Keratinocyte (primary cell): Measurements from ENCODE around the gene NEURL4. TPM values are rescaled to one million over a fixed set of nuclear protein-coding genes. Genes with fewer than 3 reads are reported as not detected.

Source experiments
- DNase-seq: peaks from one replicate; pipeline ENCODE4 v3.0.0-alpha.2; 2011; ENCODE audit warnings: low read depth, missing footprints, low spot score
- FAIRE-seq: peaks from 2 replicates; lab custom pipeline; 2011; peaks lifted over from hg19 to GRCh38; lab: Jason Lieb, UNC
- H2AFZ ChIP-seq: 2 replicates; pipeline ENCODE4 v1.6.0; 2012; ENCODE audit warnings: low read length, control low read depth, inconsistent platforms; ENCODE audit not compliant: control insufficient read depth
- H3K27ac ChIP-seq: 2 replicates; pipeline ENCODE4 v1.5.1; 2011; ENCODE audit warnings: low read length; ENCODE audit not compliant: control insufficient read depth, insufficient read depth
- H3K27me3 ChIP-seq: 3 replicates; pipeline ENCODE4 v1.6.0; 2011; ENCODE audit warnings: low read length; ENCODE audit not compliant: control insufficient read depth, insufficient read depth; ENCODE audit errors: extremely low read depth
- H3K36me3 ChIP-seq, 2 experiments: 2 replicates in 1 of 2; 3 replicates in 1 of 2; pipeline ENCODE4 v1.5.1; 2011; ENCODE audit warnings: low read length in 2 of 2, mild to moderate bottlenecking in 1 of 2; ENCODE audit not compliant: control insufficient read depth in 2 of 2, insufficient read depth in 2 of 2; ENCODE audit errors: extremely low read depth in 1 of 2
- H3K4me1 ChIP-seq: 3 replicates; pipeline ENCODE4 v1.5.1; 2011; ENCODE audit warnings: low read length; ENCODE audit not compliant: control insufficient read depth, insufficient read depth; ENCODE audit errors: extremely low read depth
- H3K4me2 ChIP-seq: 3 replicates; pipeline ENCODE4 v1.6.0; 2011; ENCODE audit warnings: low read depth, low read length; ENCODE audit not compliant: control insufficient read depth, insufficient read depth; ENCODE audit errors: extremely low read depth
- H3K4me3 ChIP-seq, 3 experiments: fragments of 200-600 bp in 1 of 3; sonication (generic) in 1 of 3; 2 replicates in 2 of 3; 3 replicates in 1 of 3; pipeline ENCODE4 v1.5.1; 2011 to 2016; ENCODE audit warnings: low read length in 3 of 3, mild to moderate bottlenecking in 3 of 3, control low read depth in 2 of 3, inconsistent platforms in 1 of 3, low read depth in 1 of 3, mixed read lengths in 1 of 3, mixed run types in 1 of 3, moderate library complexity in 1 of 3; ENCODE audit not compliant: control insufficient read depth in 2 of 3, insufficient read depth in 2 of 3; ENCODE audit errors: extremely low read depth in 1 of 3
- H3K79me2 ChIP-seq: 2 replicates; pipeline ENCODE4 v1.6.0; 2012; ENCODE audit warnings: low read length; ENCODE audit not compliant: control insufficient read depth, insufficient read depth
- H3K9ac ChIP-seq: 3 replicates; pipeline ENCODE4 v1.6.0; 2011; ENCODE audit warnings: low read length; ENCODE audit not compliant: control insufficient read depth, insufficient read depth; ENCODE audit errors: extremely low read depth
- H3K9me1 ChIP-seq: 3 replicates; pipeline ENCODE4 v1.6.0; 2011; ENCODE audit warnings: low read length; ENCODE audit not compliant: control insufficient read depth, insufficient read depth; ENCODE audit errors: extremely low read depth
- H3K9me3 ChIP-seq: 2 replicates; pipeline ENCODE4 v1.5.1; 2012; ENCODE audit warnings: low read depth, low read length; ENCODE audit not compliant: control insufficient read depth
- H4K20me1 ChIP-seq: 3 replicates; pipeline ENCODE4 v1.6.0; 2011; ENCODE audit warnings: low read length; ENCODE audit not compliant: control insufficient read depth, insufficient read depth; ENCODE audit errors: extremely low read depth
- EZH2 ChIP-seq: IDR thresholded peaks from one replicate; pipeline ENCODE4 v1.6.1; 2012; ENCODE audit warnings: inconsistent platforms, mild to moderate bottlenecking, low read length, moderate library complexity
- dilution Hi-C: fragments of 300-500 bp; cut with MboI; formaldehyde crosslinking; loops from one replicate; pipeline ENCODE4 v1.7.0; 2020; ENCODE audit warnings: low sequenced_read_pairs; ENCODE audit not compliant: extremely low pct_ligation_motif_present
- polyA plus RNA-seq, 5 experiments: library from polyadenylated mRNA; depleted of rRNA in 3 of 5; stranded (reverse) in 3 of 5; stranded (forward) in 1 of 5; unstranded in 1 of 5; fragments of >200 nt; gene quantifications; 1 replicate in 1 of 5; 2 replicates in 3 of 5; 3 replicates in 1 of 5; pipeline versions ENCODE4 v1.2.1 to v1.2.3, GENCODE V29; 2011 to 2012; ENCODE audit warnings: missing spikeins in 2 of 5, low read depth in 1 of 5, low replicate concordance in 1 of 5
- TF ChIP-seq, protein P1 (sequence below), 3 experiments: IDR thresholded peaks in 1 of 3; conservative IDR thresholded peaks in 1 of 3; optimal IDR thresholded peaks in 1 of 3; 2 replicates in 2 of 3; 3 replicates in 1 of 3; pipeline versions ENCODE3 to v1.5.1; 2011; ENCODE audit warnings: low read length in 3 of 3, mild to moderate bottlenecking in 3 of 3, moderate library complexity in 2 of 3, control low read depth in 1 of 3, inconsistent platforms in 1 of 3; ENCODE audit not compliant: insufficient read depth in 2 of 3; ENCODE audit errors: extremely low read depth in 1 of 3

NEURL4 gene
- polyA plus RNA-seq, 1 donor (not counting 4 experiments of a cell fraction or from before 2014, with no cell fraction given) = 11.3 TPM

DNA sequence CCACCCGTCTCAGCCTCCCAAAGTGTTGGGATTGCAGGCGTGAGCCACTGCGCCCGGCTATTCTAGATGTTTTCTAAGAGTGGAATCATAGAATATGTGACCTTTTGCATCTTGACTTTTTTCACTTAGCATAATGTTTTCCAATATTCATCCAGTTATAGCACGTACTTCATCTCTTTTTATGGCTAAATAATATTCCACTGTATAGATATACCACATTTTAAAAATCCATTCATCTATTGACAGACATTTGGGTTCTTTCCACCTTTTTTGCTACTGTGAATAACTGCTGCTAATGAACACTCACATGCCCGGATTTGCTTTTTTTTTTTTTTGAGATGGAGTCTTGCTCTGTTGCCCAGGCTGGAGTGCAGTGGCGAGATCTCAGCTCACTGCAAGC is 25.0 kb downstream of the NEURL4 start:
- Histone ChIP-seq H3K4me2 (no peak overlapping the region), H3K9me1 (no peaks in the 10 kb centered on the region), H3K9ac (no peak overlapping the region), H3K36me3 (peaks cover 1 to 2% of the 10 kb centered on the region in 2 experiments), H3K27me3 (no peaks in the 10 kb centered on the region), H3K79me2 (peaks cover 17% of the 10 kb centered on the region), H2AFZ (no peak overlapping the region), H4K20me1 (peaks cover 8% of the 10 kb centered on the region), H3K4me3 (no peak overlapping the region), H3K27ac (no peak overlapping the region), H3K9me3 (no peaks in the 10 kb centered on the region), H3K4me1 (peaks cover 5% of the 10 kb centered on the region)
- DNase-seq (no peak), FAIRE-seq (no peak)
- dilution Hi-C loops = no loop called here
- no peak for TF ChIP-seq EZH2
- TF ChIP-seq, protein P1, sequence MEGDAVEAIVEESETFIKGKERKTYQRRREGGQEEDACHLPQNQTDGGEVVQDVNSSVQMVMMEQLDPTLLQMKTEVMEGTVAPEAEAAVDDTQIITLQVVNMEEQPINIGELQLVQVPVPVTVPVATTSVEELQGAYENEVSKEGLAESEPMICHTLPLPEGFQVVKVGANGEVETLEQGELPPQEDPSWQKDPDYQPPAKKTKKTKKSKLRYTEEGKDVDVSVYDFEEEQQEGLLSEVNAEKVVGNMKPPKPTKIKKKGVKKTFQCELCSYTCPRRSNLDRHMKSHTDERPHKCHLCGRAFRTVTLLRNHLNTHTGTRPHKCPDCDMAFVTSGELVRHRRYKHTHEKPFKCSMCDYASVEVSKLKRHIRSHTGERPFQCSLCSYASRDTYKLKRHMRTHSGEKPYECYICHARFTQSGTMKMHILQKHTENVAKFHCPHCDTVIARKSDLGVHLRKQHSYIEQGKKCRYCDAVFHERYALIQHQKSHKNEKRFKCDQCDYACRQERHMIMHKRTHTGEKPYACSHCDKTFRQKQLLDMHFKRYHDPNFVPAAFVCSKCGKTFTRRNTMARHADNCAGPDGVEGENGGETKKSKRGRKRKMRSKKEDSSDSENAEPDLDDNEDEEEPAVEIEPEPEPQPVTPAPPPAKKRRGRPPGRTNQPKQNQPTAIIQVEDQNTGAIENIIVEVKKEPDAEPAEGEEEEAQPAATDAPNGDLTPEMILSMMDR (optimal IDR thresholded peaks at IDR 0.05 in 1 of 3, IDR thresholded peaks at IDR 0.05 in 1 of 3, conservative IDR thresholded peaks at IDR 0.05 in 1 of 3; ENCODE audit: extremely low read depth in 1 of 3, insufficient read depth in 2 of 3, low read length in 3 of 3) = no peak

DNA sequence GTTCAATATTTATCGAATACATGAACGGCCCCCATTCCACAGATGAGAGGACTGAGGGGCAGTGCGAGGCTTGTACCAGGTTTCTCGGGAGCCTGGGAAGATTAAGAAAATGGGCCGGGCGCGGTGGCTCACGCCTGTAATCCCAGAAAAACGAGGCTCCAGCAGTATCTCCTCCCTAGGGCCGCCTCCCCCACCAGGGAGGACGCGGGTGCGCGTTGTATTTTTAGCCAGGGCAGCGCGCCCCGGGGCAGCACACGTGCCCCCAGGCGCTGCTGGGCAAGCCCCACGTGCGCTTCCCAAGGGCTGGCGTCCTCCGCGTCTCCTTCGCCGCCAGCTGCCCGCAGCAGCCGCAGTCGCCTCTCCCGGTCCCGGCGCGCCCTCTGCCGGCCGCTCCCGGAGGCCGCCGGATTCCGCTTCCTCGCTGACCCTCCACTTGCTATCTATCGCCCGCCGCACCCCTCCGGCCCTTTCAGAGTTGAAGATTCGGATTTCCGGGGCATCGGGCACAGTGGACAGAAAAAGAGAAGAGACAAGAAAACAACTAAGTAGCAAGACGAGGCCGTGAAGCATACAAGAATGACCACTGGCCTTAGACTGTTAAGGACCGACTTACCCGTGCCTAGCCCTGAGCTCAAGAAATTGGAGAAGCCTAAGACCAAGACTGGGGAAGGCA is 32.8 kb downstream of the NEURL4 start:
- no peaks in the 10 kb centered on the region for H3K36me3 ChIP-seq
- H3K27ac ChIP-seq = no peak overlapping the region
- peak overlapping the region in 1 of 3 experiments; percentile 37 for H3K4me3 ChIP-seq
- peak overlapping the region; percentile 30 for H2AFZ ChIP-seq
- no peaks in the 10 kb centered on the region for H3K9me3 ChIP-seq
- H3K9me1 ChIP-seq = no peaks in the 10 kb centered on the region
- DNase-seq = no peak
- peaks cover 2% of the 10 kb centered on the region for H4K20me1 ChIP-seq
- H3K4me1 ChIP-seq = peaks cover 23% of the 10 kb centered on the region
- no peak for FAIRE-seq
- peaks cover 33% of the 10 kb centered on the region for H3K27me3 ChIP-seq
- no peaks in the 10 kb centered on the region for H3K79me2 ChIP-seq
- no peak overlapping the region for H3K9ac ChIP-seq
- H3K4me2 ChIP-seq = peak overlapping the region; percentile 66
- no peak for TF ChIP-seq EZH2
- TF ChIP-seq, protein P1 (optimal IDR thresholded peaks at IDR 0.05 in 1 of 3, IDR thresholded peaks at IDR 0.05 in 1 of 3, conservative IDR thresholded peaks at IDR 0.05 in 1 of 3; ENCODE audit: extremely low read depth in 1 of 3, insufficient read depth in 2 of 3, low read length in 3 of 3) = peak; percentile 68 to 94 (median 83)
- dilution Hi-C loops = no loop called here
